Activated effector memory CD4-positive, alpha-beta T cell treated with Interleukin-2 at 50 U/mL for 16 hours (primary cell): ENCODE results near the gene SKA2.
"Not testable (repeated sequence)": the region's sequence is repeated elsewhere in the genome, so short reads cannot be mapped to it uniquely, and the experiment has no call there.

Source experiments
- DNase-seq: peaks from one replicate; pipeline ENCODE4 v3.0.0-alpha.2; 2020

Gene SKA2

GRCh38 chr17:59154721-59155438 is at the start of gene SKA2:
SKA2 (minus strand) TSS chr17:59155186; CDS start chr17:59155163, 23 bp downstream.
- DNase-seq, result peak; percentile 96

DNA sequence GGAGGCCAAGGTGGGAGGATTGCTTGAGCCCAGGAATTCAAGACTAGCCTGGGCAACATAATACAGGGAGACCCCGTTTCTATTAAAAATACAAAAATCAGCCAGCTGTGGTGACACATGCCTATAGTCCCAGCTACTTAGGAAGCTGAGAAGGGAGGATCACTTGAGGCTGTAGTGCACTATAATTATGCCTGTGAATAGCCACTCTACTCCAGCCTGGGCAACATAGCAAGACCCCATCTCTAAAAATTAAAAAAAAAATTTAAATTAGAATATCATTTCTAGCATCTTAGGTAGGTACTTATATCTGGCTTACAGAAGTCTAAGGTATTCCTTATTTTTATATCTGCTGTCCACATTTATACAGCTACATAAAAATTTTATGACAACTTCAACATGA is 47.3 kb upstream of the SKA2 start:
- DNase-seq, result no peak

GRCh38 chr17:59199398-59199797 is 44.4 kb upstream of the SKA2 start:
- DNase-seq, result no peak

- DNase-seq, result no peak
Measured at GRCh38 chr17:59193336-59193862, 38.4 kb upstream of the SKA2 start.

GRCh38 chr17:59190806-59191205 is 35.8 kb upstream of the SKA2 start:
- no peak for DNase-seq

- DNase-seq, result no peak
Measured at GRCh38 chr17:59186850-59187249, 31.9 kb upstream of the SKA2 start.

GRCh38 chr17:59185997-59186396 is 31.0 kb upstream of the SKA2 start:
- no peak for DNase-seq

DNA sequence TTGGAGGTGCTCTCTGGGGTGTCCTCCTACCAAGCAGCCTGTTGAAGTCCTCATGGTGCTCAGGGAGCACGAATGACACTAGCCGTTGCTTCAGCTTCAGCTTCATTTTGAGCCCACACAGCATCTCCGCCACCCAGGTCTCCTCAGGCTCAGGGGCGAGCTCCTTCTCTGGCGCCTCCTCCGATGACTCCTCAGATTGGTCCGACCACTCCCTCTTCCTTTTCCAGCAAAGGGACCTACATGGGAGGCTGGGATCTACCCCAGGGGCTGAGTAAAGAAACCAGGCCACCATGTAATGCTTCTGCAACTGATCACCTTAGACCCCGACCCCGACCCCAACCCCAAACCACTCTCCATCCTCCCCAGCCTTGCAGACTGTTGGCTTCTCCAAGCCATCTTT is 26.5 kb upstream of the SKA2 start:
- DNase-seq, result no peak

- no peak for DNase-seq
Measured at GRCh38 chr17:59180626-59181025, 25.6 kb upstream of the SKA2 start.

- DNase-seq, result not testable (repeated sequence)
Measured at GRCh38 chr17:59179601-59180000, 24.6 kb upstream of the SKA2 start.

GRCh38 chr17:59178266-59178985 is 23.4 kb upstream of the SKA2 start:
- DNase-seq, result no peak

DNA sequence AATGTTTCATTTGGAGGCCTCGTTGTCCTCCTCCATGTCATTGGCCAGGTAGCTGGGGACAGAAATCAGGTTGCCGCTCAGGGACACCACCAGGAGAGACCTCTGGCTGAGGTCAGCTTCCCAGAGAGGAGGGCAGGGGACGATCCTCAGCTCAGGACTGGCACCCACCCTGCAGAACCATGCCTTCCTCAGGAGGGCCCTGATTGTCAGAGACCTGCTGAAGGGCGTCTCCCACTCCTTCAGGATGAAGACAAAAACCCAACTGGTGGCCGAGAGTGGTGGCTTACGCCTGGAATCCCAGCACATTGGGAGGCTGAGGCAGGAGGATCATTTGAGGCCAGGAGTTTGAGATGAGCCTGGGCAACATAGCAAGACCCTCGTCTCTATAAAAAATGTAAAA is 20.1 kb upstream of the SKA2 start:
- DNase-seq, result no peak

DNA sequence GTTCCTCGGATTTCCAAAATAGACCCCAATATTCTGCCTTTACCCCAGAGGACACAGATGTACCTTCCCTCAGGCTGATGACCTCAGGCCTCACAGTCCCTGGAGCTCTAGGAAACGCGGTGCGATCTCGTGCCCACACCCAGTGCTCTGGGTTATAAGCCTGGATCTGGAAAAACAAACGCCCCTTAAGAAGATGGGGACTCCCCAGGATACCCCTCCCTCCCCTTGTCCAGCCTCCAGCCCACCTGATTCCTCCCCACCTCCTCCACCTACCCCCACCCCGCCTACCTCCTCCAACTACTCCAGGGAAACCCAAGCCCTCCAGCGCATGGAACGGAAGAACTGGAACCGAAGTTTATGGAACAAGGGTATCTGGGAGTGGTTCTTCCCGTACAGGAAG is 19.7 kb upstream of the SKA2 start:
- DNase-seq, result no peak

GRCh38 chr17:59172436-59173004 is 17.5 kb upstream of the SKA2 start:
- DNase-seq, result no peak

GRCh38 chr17:59167571-59168001 is 12.6 kb upstream of the SKA2 start:
- no peak for DNase-seq

GRCh38 chr17:59165933-59166342 is 11.0 kb upstream of the SKA2 start:
- DNase-seq, result peak; percentile 18

DNA sequence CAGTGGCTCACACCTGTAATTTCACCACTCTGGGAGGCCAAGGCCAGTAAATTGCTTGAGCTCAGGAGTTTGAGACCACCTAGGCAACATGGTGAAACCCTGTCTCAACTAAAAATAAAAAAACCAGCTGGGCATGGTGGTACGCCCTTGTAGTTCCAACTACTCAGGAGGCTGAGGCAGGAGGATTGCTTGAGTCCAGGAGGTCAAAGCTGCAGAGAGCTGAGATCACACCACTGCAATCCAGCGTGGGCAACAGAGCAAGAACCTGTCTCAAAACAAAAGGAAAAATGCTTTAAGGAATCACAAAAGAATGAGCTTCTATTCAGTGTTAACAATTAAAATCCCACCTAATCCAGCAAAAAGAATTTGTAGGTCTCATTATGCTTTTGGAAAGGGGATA is 6.5 kb upstream of the SKA2 start:
- DNase-seq, result no peak

- no peak for DNase-seq
Measured at GRCh38 chr17:59160157-59161025, 5.4 kb upstream of the SKA2 start.

DNA sequence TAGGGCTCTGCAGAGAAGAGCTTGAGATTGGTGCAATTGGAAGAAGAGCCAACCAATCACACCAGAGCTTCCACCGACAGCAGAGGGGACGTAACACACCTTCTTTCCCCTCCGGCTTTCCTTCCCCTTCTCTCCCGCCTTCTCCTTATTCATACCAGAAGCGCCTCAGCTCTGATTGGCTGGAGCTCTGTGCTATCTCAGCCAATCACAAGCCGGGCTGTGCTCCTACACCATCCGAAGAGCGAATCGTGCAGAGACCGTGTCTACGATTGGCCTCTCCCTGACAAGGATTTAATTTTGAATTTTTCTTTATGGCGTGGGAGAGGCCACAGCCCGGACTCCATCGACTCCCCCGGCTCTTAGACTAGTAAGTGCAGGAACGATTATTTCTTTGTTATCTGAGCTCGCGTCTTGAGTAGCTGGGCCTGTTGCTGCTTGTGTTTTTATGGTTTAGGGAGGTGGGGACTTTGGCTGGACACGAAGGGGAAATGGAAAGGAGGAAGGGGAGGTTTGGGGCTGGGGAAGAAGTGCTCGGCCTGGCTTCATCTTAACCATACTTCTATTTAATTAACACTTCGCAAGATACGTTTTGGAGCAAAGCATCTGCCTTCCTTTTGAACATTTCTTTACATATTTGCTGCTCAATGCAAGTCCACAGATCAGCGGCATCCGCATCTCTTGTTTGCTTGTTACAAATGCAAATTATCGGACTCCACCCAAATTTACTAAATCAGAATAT is 622 bp upstream of the SKA2 start, which contains the start of gene PRR11:
TSS of gene PRR11 (plus strand) at position 308 of the 739 bp plus-strand sequence. CDS start 14,007 bp downstream, outside the sequence.
- peak; percentile 87 for DNase-seq

DNA sequence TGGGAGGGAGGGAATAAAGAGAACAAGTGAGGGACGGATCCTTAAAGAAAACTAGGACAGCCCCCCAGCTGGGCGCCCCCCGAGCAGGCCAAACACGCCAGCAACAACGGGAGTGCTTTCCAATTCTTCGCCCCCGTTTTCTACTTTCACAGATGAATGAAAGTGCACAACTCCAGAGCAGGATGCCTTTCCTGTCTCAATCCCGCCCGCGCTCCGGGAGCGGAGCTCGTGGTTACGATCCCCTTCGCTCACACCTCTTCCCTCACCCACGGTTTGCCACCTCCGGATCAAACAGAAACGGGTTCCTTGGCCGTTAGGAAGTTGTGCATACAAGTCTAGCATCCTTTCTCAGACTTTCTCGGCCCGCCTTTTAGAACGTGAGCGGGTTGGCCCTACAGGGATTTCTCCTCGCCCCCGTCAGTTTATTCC is 680 bp downstream of the SKA2 start:
- DNase-seq, result no peak

- no peak for DNase-seq
Measured at GRCh38 chr17:59152925-59153324, 2.1 kb downstream of the SKA2 start.

DNA sequence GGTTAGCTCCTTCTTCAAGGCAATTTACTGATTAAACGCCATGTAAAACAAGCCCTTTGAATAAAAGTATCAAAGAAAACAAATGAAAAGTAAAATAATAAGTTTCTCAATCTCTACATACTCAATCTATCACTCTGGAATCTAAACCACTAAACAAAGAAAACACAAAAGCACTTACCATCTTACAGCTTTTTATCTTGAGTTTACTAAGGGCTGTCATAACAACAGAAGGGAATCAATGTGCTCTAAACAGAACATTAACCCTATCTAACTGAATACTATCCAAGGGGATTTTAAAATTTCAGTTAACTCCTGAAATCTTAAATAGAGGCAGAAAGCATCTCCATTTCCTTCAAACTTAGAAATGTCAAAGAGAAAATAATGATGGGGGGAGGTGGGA is 3.4 kb downstream of the SKA2 start:
- no peak for DNase-seq
